H4 (cell line): ENCODE data around the gene SPINK13. TPM values are rescaled to one million over a fixed set of nuclear protein-coding genes. Genes with fewer than 3 reads are reported as not detected.
"Not testable (repeated sequence)": the region's sequence is repeated elsewhere in the genome, so short reads cannot be mapped to it uniquely, and the experiment has no call there.

Source experiments
- DNase-seq: peaks from one replicate; pipeline ENCODE4 v3.0.0-alpha.2; 2015; ENCODE audit warnings: low spot score
- total RNA-seq: library from RNA; depleted of rRNA; stranded (reverse); fragments of >200 nt; shearing (Covaris generic); gene quantifications from 2 replicates; pipeline ENCODE4 v1.2.3, GENCODE V29; 2014; rRNA removed

The SPINK13 gene
- total RNA-seq, 1 experiment from 2014 or later: not detected

DNA sequence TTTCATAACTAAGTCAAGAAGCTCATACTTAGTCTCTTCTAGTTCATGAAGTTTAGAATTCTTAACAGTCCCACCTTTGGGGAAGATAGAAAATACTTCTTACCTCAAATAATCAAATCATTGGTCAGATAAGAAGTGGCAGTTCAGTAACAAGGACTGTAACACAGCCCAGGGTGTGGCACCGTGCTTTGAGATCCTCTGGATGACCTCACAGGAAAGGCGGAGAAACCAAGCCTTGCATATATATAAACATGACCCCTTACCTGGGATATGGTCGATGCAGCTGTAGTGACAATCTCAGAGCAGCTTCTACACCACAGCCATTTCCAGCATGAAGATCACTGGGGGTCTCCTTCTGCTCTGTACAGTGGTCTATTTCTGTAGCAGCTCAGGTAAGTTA lies 43.6 kb downstream of the SPINK13 start, which contains the start of gene SPINK7:
TSS of gene SPINK7 (plus strand) at position 271 of the 400 bp plus-strand sequence. CDS start at position 332, 61 bp downstream.
- DNase-seq: no peak

DNA sequence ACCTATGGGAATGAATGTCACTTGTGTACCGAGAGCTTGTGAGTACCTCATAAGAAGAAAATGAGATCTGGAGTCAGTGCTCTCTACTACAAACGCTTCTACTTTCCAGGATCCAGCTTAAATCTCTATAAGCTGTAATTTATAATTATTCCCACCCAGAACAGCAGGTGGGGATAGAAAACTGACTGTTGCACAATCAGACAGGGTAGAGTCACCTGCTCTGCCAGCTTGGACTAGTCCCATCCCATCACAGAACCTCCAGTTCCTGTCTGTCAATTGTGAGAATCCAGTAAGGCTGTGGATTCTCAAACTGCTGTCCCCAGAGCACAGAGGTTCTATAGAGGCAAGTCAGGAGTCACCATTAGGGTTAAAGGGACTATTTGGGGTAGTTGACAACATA lies 45.6 kb downstream of the SPINK13 start:
- DNase-seq: no peak

DNA sequence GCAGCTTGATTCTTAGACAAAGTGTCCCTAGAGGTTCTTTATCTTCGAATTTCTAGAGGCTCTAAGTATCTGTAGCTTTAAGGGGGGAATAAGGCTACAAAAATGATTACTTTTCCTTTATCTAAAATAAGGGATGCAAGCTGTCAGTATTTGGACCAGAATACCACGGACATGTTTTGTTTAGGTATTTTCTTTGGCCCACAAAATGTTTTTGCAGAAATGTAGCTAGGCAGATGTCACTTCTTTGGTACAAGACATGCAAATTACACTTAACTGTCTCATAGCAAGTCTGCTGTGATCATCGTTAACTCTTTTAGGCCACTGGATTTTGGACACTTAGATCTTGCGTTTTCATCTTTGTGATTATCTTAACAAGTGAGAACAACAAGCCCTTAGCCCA lies 46.1 kb downstream of the SPINK13 start:
- no peak for DNase-seq

DNA sequence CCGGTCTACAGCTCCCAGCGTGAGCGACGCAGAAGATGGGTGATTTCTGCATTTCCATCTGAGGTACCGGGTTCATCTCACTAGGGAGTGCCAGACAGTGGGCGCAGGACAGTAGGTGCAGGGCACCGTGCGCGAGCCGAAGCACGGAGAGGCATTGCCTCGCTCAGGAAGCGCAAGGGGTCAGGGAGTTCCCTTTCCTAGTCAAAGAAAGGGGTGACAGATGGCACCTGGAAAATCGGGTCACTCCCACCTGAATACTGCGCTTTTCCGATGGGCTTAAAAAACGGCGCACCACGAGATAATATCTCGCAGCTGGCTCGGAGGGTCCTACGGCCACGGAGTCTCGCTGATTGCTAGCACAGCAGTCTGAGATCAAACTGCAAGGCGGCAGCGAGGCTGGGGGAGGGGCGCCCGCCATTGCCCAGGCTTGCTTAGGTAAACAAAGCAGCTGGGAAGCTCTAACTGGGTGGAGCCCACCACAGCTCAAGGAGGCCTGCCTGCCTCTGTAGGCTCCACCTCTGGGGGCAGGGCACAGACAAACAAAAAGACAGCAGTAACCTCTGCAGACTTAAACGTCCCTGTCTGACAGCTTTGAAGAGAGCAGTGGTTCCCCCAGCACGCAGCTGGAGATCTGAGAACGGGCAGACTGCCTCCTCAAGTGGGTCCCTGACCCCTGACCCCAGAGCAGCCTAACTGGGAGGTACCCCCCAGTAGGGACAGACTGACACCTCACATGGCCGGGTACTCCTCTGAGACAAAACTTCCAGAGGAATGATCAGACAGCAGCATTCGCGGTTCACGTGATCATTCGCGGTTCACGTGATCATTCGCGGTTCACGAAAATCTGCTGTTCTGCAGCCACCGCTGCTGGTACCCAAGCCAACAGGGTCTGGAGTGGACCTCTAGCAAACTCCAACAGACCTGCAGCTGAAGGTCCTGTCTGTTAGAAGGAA lies 51.7 kb downstream of the SPINK13 start:
- not testable (repeated sequence) for DNase-seq

DNA sequence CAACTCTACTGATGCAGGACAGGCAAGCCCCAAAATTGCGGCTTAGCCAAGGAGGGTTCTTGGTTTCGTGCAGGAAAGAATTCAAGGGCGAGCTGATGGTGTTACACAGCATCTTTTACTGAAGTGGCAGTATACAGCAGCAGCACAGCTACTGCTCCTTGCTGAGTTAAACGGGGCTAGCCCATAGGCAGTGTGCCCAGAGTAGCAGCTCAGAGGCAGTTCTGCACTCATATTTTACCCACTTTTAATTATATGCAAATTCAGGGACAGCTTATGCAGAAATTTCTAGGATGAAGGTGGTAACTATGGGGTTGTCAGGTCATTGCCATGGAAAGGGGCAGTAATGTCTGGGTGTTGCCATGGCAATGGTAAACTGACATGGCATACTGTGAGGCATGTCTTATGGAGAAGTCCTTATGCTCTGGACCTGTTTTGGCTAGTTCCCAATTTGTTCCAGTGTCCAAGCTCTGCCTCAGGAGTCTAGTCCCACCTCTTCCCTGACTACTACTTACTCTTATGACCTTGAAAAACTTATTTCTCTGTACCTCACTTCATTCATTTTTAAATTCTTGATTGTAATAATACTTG lies 64.8 kb downstream of the SPINK13 start:
- DNase-seq: no peak

DNA sequence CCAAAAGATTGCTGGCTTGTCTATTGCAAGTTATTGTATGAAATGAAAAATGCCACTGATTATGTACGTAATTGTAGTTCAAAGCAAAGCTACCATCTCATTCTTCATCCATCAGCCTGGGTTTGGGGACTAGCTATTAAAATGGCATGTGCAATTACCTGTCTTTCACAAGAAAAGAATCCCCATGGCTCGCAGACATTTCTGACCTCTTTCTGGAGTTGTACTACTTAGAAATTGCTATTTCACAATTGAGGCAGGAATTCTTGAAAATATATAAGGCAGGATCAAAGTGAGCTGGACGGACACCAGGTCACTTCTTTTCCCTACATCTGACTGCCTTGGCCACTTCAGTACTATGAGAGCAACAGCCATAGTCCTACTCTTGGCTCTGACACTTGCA lies 66.7 kb downstream of the SPINK13 start, which contains the start of gene SPINK9:
TSS of gene SPINK9 (plus strand) at position 301 of the 400 bp plus-strand sequence. CDS start at position 356, 55 bp downstream.
- DNase-seq: no peak

Other genes with a start within 250 kb of the SPINK13 start
- gene SPINK5, start 204.8 kb upstream of the SPINK13 start, total RNA-seq: 0.10 TPM in 1 of 2 replicates, not detected in the other
- not detected in 2 replicates for gene SPINK14, start 100.2 kb upstream of the SPINK13 start, total RNA-seq
- not detected in 2 replicates for gene SPINK6, start 65.8 kb upstream of the SPINK13 start, total RNA-seq
- gene MARCOL, start 30.3 kb upstream of the SPINK13 start, total RNA-seq: not detected in 2 replicates
- not detected in 2 replicates for gene SPINK7, start 43.6 kb downstream of the SPINK13 start, total RNA-seq
- gene SPINK9, start 66.8 kb downstream of the SPINK13 start, total RNA-seq: not detected in 2 replicates
- gene FBXO38, start 115.2 kb downstream of the SPINK13 start, total RNA-seq: 30.1 and 63.3 TPM in 2 replicates